GF-D8 (cell line): ENCODE measurements around the gene GFRA1.
"Not testable (repeated sequence)": the region's sequence is repeated elsewhere in the genome, so short reads cannot be mapped to it uniquely, and the experiment has no call there.

Source experiments
- DNase-seq: peaks from one replicate; lab custom pipeline; 2025; lab: John Stamatoyannopoulos, UW

The GFRA1 gene

GRCh38 chr10:116197946-116198675, 74.9 kb downstream of the GFRA1 start:
- DNase-seq = no peak

GRCh38 chr10:116195583-116195982, 77.4 kb downstream of the GFRA1 start:
- no peak for DNase-seq

DNA sequence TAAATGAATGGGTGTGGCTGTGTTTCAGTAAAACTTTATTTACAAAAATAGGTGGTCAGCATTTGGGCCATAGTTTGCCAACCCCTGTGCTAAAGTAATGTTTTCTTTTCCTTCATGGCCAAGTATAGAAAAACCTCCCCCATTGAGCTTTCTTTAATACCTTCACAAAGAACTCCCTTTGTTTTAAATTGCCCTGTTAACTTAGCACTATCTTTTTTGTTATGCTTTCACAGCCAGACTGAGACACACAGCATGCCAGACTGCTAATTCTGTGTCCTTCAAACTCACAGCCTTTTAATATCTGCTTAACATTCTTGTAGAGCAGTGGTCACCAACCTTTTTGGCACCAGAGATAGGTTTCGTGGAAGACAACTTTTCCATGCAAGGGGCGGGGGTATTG, 78.0 kb downstream of the GFRA1 start:
- no peak for DNase-seq

- DNase-seq = no peak
Measured at GRCh38 chr10:116194061-116194460, 78.9 kb downstream of the GFRA1 start.

DNA sequence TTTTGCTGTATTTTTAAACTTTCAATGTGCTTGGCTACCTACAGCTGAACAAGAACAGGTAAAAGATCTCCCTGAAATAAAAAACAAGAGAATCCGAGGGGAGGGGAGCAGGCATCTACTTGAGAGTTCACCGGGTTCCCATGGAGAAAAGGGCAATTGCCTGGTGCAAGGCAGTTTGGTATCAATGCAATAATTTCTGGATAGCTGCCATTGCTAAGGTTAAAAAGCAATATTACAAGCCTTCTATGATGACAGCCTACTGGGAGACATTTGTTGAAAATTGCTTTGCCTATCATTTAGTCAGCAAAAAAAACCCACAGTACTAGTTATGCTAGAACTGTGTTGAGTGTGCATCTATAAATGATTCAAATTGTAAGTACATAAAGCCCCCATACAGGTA, 82.1 kb downstream of the GFRA1 start:
- DNase-seq = no peak

DNA sequence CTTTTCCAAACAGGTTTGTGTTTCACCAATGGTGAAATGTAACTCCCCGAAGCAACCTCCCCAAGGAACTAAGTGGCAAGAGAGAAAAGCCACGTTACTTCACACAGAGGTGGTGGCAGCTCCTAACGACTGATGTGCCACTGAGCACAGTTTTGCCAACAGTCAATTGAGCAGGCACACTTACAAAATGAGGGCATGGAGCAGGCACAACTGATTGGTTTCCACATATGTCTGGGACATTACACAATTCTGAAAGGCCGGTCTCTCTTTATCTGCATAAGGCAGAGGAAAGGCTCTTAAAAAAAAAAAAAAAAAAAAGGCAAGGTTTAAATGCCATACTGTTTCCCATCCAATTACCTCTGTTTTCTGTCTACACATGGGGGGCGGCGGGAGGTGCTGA, 86.7 kb downstream of the GFRA1 start:
- DNase-seq = no peak

DNA sequence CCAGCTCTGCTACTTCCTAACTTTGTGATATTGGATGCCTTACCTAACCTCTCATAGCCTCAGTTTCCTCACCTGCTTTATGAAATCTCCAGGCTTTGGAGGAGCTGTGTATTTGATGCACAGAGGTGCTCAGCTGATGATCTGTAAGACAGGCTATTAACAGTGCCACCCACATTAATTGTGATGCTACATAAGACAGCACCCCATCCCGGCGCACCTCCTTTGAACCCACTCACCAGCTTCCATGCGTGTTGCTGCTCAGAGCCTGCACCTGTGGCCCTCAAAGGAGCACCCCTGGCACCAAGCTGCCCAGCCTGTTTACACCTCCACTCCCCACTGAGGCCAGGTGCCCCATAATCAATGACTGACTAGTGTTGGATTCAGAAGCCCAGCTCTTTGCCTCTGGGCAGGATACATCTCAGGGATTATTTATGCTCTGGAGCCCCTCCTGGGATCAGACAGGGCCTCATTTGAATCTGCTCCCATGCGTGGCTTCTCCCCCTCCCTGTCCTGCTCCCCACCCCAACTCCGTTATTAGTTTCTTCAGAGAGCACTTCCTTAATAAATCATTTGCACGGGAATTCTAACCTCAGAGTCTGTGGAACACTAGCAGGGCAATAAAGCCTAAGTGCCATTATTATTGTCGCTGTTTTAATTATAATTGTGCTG, 87.7 kb downstream of the GFRA1 start:
- no peak for DNase-seq

GRCh38 chr10:116184512-116184794, 88.6 kb downstream of the GFRA1 start:
- no peak for DNase-seq

DNA sequence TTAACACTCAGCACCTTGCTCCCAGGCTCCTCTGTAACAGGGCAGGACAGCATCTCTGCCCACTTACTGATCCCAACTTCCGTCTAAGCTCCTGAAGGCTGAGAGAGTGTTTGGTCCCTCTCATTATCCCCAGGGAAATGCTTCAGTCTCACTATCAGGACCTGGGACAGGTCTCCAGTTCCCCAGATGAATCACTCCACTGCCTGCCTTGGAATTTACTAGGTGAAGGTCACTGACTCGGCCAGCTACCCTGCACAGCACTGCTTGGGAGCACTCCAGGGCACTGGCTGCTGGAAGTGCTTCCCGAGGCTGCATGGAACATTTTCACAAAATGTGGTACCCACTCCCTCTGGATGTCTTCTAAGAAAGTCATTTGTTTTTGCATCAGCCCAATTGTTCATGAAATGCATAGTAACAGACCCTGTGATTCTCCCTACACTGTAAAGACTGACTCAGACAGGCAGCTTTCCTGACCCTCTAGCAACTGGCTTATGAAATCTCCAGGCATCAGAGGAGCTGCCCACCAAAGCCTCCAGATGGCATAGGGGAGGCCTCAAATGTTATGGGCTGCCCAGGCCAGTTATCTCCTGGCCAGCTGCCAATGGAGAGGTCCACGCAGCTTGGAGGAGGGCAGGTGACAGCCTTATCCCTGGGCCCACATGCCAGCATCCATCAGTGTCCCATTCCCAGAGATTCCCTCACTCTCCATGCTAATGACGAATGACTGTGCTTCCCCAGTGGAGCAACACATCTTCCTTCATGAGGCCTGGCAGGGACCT, 89.1 kb downstream of the GFRA1 start:
- DNase-seq = no peak

DNA sequence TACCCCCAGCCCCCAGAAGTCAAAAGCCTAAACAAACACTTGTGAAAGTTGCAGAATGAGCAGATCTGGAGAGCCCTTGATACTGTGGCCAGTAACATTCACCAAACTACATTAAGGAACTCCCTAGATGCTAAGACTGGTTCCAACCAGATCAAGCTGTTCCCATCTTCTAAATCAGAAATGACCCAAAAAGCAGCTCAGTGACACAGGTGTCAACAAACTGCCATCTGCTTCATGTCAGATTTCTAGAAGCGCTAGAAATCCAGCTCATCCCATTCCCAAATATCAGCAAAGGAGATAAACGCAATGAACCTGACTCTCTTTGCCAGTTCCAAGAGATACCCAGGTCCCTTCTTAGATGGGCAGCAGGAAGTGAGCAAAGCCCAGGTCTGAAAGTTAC, 90.6 kb downstream of the GFRA1 start:
- no peak for DNase-seq

GRCh38 chr10:116178086-116178605, 94.9 kb downstream of the GFRA1 start:
- no peak for DNase-seq

GRCh38 chr10:116175231-116175630, 97.8 kb downstream of the GFRA1 start:
- DNase-seq = no peak

GRCh38 chr10:116171505-116171904, 101.5 kb downstream of the GFRA1 start:
- no peak for DNase-seq

DNA sequence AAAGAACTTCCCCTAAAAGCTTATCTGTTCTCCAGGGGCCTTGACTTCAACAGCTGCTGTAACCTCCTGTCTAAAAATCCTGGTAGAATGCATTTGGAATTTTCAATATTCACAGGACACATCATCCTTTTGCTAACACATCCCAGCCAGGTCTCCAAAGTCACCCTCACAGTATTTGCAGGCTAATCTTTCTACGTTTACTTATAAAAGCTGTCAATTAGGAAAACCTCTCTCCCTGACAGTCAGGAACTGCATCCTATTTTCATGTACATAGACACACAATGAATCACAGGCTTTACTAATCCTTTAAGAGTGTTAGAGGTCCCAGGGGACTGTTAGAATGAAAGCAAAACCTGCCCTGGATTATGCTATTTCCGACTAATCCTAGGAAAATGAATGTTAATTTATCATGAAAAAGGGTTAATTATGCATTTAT, 102.2 kb downstream of the GFRA1 start:
- no peak for DNase-seq

DNA sequence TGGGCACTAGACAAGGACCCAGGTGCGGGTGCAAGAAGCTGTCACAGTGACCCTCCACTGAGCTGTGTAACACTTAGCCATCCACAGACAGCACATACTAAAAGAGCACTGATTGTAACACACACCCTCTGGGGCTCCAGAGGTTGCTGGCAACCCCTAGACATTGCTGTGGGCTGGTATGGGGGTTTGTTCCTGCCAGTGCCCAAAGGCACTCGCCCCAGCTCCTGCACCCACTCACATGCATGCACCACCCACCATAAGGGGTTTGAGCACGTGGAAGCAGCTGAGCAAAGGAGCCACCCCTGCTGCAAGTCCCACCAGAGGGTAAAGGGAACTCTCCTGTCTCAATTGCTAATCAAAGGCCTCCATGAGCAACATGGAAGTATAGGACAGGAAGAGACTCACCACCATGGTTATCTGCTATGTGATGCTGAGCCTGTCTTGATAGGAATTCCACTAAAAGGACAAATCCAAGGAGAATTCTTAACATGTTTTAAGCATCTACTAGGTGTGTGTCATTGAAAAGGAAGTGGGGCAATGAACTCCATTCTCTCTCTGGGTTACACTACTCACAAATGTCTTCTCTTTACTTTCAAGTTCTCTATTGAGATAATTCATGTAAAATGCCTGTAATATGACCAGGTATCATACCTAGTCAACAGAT, 103.1 kb downstream of the GFRA1 start:
- DNase-seq = no peak

GRCh38 chr10:116168745-116169144, 104.3 kb downstream of the GFRA1 start:
- no peak for DNase-seq

- no peak for DNase-seq
Measured at GRCh38 chr10:116168329-116168728, 104.7 kb downstream of the GFRA1 start.

DNA sequence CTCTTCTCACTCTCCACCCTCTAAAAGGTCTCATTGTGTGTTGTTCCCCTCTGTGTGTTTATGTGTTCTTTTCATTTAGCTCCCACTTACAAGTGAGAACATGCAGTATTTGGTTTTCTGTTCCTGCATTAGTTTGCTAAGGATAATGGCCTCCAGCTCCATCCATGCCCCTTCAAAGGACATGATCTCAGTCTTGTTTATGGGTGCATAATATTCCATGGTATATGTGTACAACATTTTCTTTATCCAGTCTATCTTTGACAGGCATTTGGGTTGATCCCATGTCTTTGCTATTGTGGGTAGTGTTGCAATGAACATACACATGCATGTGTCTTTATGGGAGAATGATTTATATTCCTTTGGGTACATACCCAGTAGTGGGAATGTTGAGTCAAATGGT, 107.1 kb downstream of the GFRA1 start:
- DNase-seq = not testable (repeated sequence)

GRCh38 chr10:116164291-116164690, 108.7 kb downstream of the GFRA1 start:
- no peak for DNase-seq

- DNase-seq = no peak
Measured at GRCh38 chr10:116163333-116164131, 109.5 kb downstream of the GFRA1 start.

- DNase-seq = no peak
Measured at GRCh38 chr10:116162851-116163250, 110.2 kb downstream of the GFRA1 start.

DNA sequence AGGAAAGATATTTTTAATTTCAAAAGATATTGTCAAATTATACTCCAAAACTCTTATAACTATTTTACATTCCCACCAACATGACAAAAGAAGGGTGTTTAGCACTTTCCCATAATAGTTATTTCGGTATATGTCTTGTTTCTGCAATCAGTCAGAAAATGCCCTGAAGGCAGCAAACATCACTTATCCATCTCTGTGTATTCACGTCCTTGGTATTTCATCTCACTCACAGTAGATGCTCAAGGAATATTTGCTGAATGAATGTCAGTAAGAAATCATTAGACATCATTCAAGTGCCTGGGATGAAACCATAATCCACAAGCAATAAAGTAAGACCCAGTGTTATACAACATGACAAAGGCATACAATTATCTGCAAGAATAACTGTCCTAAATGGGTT, 112.7 kb downstream of the GFRA1 start:
- no peak for DNase-seq
